Upper lobe of left lung (tissue), 4 donors: ENCODE measurements around the gene ZNF740.

Experiments used
- EP300 ChIP-seq, 4 donors: sonication (generic); formaldehyde crosslinking; IDR thresholded peaks; one replicate each; pipeline ENCODE4 v1.5.1; 2017; ENCODE audit warnings: antibody characterized with exemption in 4 of 4, control low read depth in 2 of 4
- POLR2A ChIP-seq, 4 donors: fragments of 450-650 bp; IDR thresholded peaks; one replicate each; pipeline ENCODE4 v1.5.1; 2016 to 2017; ENCODE audit warnings: antibody characterized with exemption in 4 of 4, mild to moderate bottlenecking in 2 of 4

GRCh38 chr12:53214687-53215455 lies 34.3 kb downstream of the ZNF740 start:
- TF ChIP-seq EP300 (IDR thresholded peaks at IDR 0.05) (peak in 1 of 4 donors; percentile 22), POLR2A (IDR thresholded peaks at IDR 0.05) (no peak)
